HG02759 (cell line): ENCODE measurements around the gene CYP3A5.
"Not testable (repeated sequence)": the region's sequence is repeated elsewhere in the genome, so short reads cannot be mapped to it uniquely, and the experiment has no call there.

ENCODE experiments used
- ATAC-seq: cut with Tn5 transposase; IDR thresholded peaks from one replicate; pipeline ENCODE4 v1.9.1; 2021; ENCODE audit warnings: mild to moderate bottlenecking, moderate library complexity; ENCODE audit not compliant: unreplicated experiment

The CYP3A5 gene

DNA sequence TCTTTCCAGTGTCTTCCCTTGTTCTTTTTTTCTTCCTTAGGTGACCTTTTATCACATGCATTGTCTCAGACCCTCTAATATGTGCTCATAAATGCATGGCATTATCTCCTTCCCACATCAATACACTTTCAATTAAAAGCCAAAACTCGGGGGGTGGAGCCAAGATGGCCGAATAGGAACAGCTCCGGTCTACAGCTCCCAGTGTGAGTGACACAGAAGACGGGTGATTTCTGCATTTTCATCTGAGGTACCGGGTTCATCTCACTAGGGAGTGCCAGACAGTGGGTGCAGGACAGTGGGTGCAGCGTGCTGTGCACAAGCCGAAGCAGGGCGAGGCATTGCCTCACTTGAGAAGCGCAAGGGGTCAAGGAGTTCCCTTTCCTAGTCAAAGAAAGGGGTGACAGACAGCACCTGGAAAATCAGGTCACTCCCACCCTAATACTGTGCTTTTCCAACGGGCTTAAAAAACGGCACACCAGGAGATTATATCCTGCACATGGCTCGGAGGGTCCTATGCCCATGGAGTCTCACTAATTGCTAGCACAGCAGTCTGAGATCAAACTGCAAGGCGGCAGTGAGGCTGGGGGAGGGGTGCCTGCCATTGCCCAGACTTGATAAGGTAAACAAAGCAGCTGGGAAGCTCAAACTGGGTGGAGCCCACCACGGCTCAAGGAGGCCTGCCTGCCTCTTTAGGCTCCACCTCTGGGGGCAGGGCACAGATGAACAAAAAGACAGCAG, 6.2 kb upstream of the CYP3A5 start:
- not testable (repeated sequence) for ATAC-seq

DNA sequence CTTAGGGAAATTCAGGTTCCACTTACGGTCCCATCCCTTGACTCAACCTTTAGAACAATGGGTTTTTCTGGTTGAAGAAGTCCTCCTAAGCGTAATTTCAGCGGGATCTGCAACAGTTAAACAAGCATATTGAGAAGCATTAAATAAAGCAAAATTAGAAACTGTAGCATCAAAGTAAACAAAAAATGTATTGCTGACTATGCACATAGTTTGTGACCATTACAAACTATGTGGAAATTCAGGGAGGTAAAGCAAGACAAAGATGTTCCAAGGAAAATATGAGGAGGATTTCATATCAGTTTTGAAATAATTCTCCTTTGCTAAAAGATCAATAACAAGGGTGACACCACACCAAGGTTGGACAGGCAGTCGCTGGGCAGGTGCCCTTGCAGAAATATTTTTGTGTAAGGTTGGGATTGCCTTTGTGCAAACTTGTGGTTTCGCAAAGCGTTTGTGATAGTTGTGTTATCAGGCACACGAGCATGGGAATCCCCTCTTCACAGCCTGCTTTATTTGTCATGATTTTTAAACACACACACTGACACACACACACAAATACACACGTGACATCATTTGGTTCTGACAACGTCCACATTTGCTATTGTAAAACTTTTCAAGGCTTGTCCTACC, 5.4 kb upstream of the CYP3A5 start:
- no peak for ATAC-seq

DNA sequence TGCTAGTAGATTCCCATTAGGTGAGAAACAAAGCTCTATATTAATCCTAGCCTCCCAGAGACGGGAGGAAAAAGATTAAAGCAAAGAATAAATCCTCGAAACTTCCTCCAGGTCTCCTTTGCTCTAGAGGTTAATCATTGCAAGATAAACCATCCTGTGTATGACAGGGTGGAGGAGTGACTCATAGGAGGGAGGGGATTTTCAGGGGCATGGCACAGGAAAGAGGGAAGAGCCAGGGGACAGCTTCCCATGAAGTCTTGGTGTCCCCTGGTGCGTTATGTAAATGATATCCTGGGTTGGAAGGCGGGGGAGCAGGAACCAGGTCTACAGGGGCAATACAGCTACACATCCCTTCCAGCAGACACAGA, 780 bp downstream of the CYP3A5 start:
- no peak for ATAC-seq

DNA sequence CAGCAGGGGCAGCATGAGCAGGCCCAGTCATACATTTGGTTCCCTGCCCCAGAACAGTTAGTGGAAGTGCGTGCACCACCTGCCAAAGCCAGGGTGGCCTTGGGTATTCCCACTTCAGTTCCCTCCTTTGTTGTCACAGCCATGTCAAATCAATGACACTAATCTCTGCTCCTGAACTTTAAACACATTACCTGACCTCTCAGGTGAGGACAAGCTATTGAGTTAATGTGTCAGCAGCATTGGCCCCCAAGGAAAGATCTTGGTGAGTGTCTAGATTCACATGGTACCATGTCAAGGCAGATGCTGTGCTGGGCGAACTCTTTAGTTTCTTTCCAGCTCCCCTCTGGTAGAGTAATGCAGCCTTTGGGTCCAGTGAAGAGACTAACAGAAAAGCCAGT, 2.1 kb downstream of the CYP3A5 start:
- ATAC-seq: no peak

DNA sequence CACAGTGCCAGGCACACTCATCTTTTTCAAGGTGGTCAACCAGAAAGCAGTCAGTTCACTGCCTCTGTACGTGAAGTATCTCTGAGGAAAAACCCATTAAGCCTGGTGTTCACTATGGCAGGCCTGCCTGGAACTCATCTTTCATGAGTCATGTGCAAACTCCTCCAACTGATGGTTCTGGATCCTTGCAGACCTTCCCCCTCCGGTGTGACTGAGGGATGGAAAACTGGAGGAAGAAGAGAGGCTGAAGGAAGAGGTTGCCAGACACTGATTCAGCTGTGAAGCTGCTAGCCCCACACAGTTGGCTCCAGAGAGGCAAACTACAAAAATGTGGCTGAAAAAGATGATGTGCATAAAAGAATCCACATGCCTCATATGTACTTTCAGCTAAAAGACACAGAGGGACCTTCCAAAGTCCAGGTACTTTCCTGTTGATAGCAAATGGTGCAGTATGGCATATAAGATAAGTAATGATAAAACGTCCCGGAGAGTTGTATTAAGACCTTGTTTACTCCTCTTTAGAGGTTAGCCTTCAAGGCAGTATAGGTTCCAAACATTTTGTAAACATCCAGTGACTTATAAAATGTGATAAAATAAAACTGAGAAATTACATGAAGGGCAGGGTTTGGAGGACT, 2.7 kb downstream of the CYP3A5 start:
- ATAC-seq: no peak

DNA sequence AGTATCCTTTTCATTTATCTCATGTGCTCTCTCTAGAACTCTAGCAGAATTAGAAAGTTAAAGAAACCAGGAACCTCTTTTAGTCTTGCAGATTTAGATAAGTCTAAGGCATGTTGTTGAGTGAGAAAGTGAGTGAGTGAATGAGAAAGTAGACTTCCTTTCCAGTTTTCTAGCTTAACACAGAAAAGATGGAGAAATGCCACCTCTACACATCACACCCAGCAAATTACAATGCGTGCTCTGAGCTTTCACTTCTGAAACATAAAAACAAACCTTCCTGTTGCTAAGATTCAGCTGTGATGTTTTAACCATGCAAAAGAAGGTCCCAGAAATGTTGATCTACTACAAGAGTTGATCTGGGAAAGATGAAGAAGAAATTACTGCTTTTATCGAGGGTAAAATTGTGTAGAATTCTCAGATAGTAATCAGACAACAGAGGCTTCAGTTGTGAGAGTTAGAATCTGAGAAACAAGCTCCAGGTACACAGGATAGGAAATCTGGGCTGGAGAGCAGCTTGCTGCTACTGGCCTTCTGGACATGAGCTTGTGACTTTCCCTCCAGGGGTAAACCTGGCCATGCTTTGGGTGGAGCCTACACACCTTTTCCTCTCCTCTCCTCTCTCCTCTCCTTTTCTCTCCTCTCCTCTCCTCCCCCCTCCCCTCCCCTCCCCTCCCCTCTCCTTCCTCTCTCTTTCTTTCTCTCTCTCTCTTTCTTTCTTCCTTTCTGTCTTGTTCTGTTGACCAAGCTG, 4.6 kb downstream of the CYP3A5 start:
- no peak for ATAC-seq

DNA sequence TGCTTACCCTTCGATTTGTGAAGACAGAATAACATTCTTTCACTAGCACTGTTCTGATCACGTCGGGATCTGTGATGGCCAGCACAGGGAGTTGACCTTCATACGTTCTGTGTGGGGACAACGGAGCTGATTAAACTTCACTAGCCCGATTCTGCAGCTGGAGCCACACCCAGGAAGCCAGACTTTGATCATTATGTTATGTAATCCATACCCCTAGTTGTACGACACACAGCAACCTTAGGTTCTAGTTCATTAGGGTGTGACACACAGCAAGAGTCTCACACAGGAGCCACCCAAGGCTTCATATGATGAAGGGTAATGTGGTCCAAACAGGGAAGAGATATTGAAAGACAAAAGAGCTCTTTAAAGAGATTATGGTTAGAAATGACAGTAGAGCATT, 7.2 kb downstream of the CYP3A5 start:
- ATAC-seq: no peak

DNA sequence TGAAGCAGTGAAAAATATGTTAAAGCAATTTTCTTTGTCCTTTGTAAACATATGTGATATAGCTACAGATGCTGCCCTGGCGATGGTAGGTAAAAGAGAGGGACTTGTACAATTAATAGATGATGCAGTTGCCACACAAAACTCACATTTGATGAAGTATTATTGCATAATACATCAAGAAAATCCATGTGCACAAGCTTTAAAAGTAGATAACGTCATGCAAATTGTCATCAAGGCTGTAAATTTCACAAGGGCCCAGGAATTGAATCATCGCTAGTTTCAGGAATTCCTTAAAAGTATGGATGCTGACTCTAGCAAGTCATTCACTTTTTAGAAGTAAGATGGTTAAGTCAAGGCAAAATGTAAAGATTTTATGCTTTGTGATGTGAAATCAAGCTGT, 10.0 kb downstream of the CYP3A5 start:
- no peak for ATAC-seq

DNA sequence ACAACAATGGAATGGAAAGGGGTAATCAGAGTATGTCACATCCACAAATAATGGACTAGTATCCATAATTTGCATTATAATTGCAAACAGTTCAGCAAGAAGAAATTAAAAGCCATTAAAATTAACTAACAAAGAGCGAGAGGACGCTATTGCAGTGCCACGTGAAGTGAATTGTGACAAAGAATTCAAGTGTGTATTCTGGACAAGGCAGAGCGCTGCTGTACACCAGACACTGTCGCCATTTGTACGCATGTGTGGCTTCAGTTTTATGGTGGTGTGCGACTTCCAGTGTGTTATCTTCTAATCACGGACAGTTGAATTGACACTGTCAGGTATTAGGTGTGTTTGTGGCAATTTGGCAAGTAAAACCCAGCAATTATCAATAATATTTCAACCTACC, 11.3 kb downstream of the CYP3A5 start:
- no peak for ATAC-seq

DNA sequence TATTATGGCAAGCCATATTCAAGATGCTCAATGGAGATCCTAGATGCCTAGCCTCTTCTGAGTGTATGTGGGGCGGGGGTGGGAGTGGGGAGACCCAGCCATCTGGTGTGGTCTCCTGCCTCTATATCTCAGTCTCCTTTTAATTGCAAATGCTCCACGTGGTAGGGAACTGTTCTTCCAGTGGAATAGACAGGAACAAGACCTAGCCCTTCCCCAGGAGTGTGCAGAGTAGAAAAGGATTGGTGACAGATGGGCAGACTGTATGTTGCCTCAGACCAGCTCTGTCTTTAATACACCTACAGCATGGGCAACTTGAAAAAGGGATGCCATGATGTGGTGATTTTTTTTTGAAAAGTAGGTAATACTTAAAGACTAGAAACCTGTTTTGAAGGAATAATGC, 12.6 kb downstream of the CYP3A5 start:
- ATAC-seq: no peak

DNA sequence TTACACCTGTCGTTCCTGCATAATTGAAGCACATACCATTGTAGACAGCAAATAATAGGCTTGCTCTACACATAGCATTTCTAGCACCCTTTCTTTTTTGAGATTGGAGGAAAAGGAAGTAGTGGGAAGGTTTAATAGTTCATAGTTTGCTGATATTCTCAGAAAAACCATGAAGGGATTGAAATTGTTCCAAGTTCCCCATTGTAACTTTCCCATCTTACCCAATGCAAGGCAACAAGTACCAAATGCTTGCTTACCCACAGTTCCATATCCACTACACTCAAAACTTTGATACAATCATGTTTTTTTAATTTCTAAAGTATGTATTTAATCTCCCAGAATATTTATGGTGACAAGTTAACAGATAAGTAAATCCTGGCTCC, 13.8 kb downstream of the CYP3A5 start:
- ATAC-seq: no peak

DNA sequence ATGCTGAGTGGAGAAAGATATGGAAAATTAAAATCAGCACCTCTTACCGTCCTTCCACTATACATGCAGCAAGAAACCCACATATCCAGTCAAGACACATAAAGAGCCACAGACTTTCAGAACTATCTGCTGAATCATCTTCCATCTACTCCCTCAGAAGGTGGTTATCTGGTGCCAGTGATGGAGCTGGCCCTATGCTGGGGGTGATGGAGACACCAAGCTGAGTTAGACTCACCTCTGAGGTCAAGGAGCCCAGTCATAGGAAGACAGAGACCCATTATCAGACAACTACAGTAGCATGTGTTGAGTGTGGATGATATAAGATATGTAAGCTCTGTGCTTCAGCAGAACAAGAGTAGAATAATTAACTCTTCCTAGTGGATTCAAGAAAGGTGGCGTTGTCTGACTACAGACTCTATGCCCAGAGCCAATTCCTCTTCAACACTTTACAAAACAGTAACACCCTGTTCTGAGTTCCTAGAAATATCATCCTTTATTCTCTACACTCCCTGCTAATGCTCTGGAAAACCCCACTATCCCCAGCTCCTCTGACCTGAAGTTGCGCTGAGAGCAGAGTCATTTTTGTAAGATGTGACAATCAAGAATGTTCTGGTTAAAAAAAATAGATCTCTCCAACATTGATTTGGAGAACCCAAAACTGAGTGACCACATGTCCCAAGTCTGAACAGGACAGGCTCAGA, 14.3 kb downstream of the CYP3A5 start:
- ATAC-seq: no peak

DNA sequence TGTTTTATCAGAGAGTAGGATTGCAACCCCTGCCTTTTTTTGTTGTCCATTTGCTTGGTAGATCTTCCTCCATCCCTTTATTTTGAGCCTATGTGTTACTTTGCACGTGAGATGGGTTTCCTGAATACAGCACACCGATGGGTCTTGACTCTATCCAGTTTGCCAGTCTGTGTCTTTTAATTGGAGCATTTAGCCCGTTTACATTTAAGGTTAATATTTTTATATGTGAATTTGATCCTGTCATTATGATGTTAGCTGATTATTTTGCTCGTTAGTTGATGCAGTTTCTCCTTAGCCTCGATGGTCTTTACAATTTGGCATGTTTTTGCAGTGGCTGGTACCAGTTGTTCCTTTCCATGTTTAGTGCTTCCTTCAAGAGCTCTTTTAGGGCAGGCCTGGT, 21.9 kb downstream of the CYP3A5 start:
- ATAC-seq: not testable (repeated sequence)

DNA sequence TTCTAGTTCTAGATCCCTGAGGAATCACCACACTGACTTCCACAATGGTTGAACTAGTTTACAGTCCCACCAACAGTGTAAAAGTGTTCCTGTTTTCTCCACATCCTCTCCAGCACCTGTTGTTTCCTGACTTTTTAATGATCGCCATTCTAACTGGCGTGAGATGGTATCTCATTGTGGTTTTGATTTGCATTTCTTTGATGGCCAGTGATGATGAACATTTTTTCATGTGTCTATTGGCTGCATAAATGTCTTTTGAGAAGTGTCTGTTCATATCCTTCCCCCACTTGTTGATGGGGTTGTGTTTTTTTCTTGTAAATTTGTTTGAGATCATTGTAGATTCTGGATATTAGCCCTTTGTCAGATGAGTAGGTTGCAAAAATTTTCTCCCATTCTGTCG, 25.2 kb downstream of the CYP3A5 start:
- not testable (repeated sequence) for ATAC-seq

DNA sequence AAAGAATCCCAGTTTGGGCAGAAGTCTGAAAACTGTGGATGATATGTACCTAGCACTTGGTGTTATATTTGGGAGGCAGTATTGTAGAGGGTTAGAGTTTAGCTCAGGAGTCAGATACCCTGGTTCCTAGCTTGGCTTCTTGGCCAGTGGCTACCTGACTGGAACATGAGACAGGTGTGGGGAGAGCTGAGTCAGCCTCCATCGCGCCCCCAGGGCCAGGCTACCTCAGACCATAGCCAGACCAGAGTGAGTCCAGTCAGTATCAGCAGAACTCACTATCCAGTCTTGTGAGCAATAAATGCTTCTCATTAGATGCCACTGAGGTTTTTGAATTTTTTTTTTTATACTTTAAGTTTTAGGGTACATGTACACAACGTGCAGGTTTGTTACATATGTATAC, 26.0 kb downstream of the CYP3A5 start:
- ATAC-seq: no peak

DNA sequence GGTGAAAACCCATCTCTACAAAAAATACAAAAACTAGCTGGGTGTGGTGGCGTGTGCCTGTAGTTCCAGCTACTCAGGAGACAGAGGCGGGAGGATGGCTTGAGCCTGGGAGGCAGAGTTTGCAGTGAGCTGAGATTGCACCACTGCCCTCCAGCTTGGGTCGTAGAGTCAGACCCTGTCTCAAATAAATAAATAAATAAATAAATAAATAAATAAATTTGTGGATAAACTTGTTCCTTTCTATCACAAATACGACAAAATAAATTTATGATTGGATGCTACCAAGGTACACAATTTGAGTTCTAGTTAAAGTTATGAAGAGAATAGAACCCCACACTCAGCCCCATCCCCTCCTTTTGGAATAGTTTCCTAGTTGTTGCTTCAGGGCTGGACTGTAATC, 26.5 kb downstream of the CYP3A5 start:
- not testable (repeated sequence) for ATAC-seq

DNA sequence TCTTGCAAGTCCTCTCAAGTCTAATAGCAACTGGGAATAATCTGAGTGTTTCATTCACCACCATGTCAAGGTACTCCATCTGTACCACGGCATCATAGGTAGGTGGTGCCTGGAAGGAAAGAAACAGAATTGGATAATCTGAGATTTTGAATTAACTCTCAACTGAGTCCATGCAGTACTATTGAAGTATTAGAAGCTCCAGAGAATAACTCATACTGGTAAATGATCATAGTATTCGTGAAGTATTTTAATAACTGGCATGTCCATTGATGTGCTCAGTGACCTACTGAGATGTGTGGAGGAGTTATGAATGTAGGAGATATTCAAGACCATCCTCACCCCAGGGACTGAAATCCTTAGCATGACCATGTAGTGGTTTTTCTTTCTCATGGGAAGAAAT, 27.1 kb downstream of the CYP3A5 start:
- ATAC-seq: no peak

DNA sequence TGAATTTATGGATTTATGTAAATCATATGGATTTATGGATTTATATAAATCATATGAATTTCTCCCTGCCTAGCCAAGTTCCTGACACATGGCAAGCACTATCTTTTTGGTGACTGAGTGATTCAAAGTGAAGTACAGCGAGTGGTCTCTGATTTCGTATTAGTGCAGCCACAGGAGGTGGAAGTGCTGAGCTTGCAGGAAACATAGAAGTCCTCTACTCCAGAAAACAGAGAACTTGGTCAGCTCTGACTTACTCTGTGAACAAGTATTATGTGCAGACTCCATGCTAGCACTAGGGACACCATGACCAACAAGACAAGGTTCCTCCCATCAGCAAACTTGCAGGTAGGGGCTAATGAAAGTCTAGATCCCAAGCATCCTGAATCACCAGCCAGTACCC, 28.5 kb downstream of the CYP3A5 start:
- no peak for ATAC-seq

DNA sequence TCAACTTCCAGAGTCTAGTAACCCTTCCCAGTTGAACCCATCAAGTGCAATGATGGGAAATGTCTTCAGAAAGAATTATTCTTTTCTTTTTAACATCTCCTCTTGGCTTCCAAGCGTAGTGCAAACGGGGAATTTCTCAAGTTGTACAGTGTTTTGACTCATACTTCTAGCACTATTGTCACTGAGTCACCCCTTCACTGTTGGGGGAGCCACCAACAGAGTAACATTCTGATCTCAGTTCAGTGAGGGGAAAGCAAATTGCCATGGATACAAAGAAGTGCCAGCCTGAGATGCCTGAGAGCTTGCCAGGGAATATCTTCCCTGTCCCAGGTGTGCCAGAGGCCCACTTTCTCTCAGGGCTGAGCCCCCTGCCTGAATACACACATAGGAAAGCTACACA, 31.0 kb downstream of the CYP3A5 start:
- ATAC-seq: no peak

DNA sequence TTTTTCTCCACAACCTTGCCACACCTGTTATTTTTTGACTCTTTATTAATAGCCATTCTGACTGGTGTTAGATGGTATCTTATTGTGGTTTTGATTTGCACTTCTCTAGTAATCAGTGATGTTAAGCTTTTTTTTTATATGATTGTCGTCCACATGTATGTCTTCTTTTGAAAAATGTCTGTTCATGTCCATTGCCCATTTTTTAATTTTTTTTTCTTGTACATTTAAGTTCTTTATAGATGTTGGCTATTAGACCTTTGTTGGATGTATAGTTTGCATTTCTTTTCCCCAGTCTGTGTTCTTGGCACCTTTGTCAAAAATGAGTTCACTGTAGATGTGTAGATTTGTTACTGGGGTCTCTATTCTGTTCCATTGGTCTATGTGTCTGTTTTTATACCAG, 34.2 kb downstream of the CYP3A5 start:
- no peak for ATAC-seq

DNA sequence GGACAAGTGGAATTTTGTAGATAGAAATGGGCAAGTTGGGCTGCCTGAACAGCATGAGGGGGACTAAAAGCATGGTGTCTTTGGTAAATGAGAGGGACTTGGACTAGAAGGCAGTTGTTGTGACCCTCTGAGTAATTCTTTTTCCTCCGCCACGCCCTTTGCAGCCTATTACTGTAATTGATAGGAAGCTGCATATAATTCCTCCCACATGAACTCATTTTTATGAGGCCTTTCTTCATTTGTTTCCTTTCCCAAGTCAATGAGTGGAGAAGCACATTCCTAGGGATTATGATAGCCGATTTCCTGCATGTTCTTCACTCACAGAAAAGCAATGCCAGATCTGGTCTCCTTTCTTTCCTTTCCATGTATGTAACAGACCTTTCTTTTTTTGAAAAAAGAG, 35.4 kb downstream of the CYP3A5 start:
- ATAC-seq: no peak
